H1 (cell line): ENCODE results near the gene CLEC16A. TPM values are rescaled to one million over a fixed set of nuclear protein-coding genes. Genes with fewer than 3 reads are reported as not detected.

ENCODE experiments used
- CTCF ChIA-PET: fragments of 300-600 bp; sonication (Branson Sonifier 250); formaldehyde crosslinking; loops from one replicate; lab custom pipeline; 2021; ENCODE audit not compliant: partially characterized antibody; lab: Charles Lee
- POLR2A ChIA-PET: fragments of 300-600 bp; sonication (Branson Sonifier 250); formaldehyde crosslinking; loops from one replicate; lab custom pipeline; 2021; ENCODE audit warnings: inconsistent platforms; ENCODE audit not compliant: partially characterized antibody; lab: Charles Lee
- DNase-seq, 2 experiments: peaks; one replicate each; pipeline versions ENCODE4 v3.0.0 to v3.0.0-alpha.2; 2010 to 2022; ENCODE audit warnings: low spot score in 2 of 2, low read depth in 1 of 2, mixed read lengths in 1 of 2
- FAIRE-seq: peaks from 2 replicates; lab custom pipeline; 2011; peaks lifted over from hg19 to GRCh38; lab: Jason Lieb, UNC
- H2AFZ ChIP-seq: 2 replicates; pipeline ENCODE4 v1.8.1; 2012; ENCODE audit warnings: low read length, inconsistent platforms
- H2AK5ac ChIP-seq: 2 replicates; pipeline ENCODE4 v1.6.1; 2013; ENCODE audit warnings: low read depth, low read length
- H2BK120ac ChIP-seq: replicated peaks from 2 replicates; pipeline ENCODE3; 2013; ENCODE audit warnings: low read depth, low read length, inconsistent platforms
- H2BK12ac ChIP-seq: 2 replicates; pipeline ENCODE4 v1.6.1; 2013; ENCODE audit warnings: low read depth, low read length
- H2BK15ac ChIP-seq: 2 replicates; pipeline ENCODE4 v1.6.1; 2013; ENCODE audit warnings: low read length
- H2BK20ac ChIP-seq: 2 replicates; pipeline ENCODE4 v1.6.1; 2013; ENCODE audit warnings: low read length
- H2BK5ac ChIP-seq: 2 replicates; pipeline ENCODE4 v1.6.1; 2013; ENCODE audit warnings: low read depth, low read length
- H3K14ac ChIP-seq: 2 replicates; pipeline ENCODE4 v1.6.1; 2013; ENCODE audit warnings: inconsistent platforms; ENCODE audit not compliant: insufficient read length
- H3K18ac ChIP-seq: 2 replicates; pipeline ENCODE4 v1.6.1; 2013; ENCODE audit warnings: low read length; ENCODE audit errors: extremely low read depth
- H3K23ac ChIP-seq: 2 replicates; pipeline ENCODE4 v1.6.1; 2013; ENCODE audit warnings: inconsistent platforms; ENCODE audit not compliant: insufficient read length
- H3K23me2 ChIP-seq: 2 replicates; pipeline ENCODE4 v1.6.1; 2013; ENCODE audit warnings: low read depth, low read length
- H3K27ac ChIP-seq: 2 replicates; pipeline ENCODE4 v1.6.1; 2011; ENCODE audit warnings: low read depth, low read length, inconsistent platforms
- H3K27me3 ChIP-seq, 4 experiments: replicated peaks in 1 of 4; 1 replicate in 1 of 4; 2 replicates in 3 of 4; pipeline versions ENCODE4 v1.6.1 to v1.8.1; 2011 to 2013; ENCODE audit warnings: low read length in 3 of 4, mild to moderate bottlenecking in 3 of 4, inconsistent platforms in 2 of 4, mixed read lengths in 2 of 4, moderate library complexity in 1 of 4; ENCODE audit not compliant: control insufficient read depth in 3 of 4, insufficient read depth in 3 of 4; ENCODE audit errors: extremely low read depth in 1 of 4
- H3K36me3 ChIP-seq, 4 experiments: 2 replicates each; pipeline versions ENCODE4 v1.6.1 to v1.8.1; 2011 to 2013; ENCODE audit warnings: mild to moderate bottlenecking in 4 of 4, low read length in 3 of 4, moderate library complexity in 2 of 4, control low read depth in 1 of 4, inconsistent platforms in 1 of 4; ENCODE audit not compliant: insufficient read depth in 4 of 4, control insufficient read depth in 2 of 4
- H3K4ac ChIP-seq: replicated peaks from 2 replicates; pipeline ENCODE3; 2013; ENCODE audit warnings: low read length, low read depth, mixed read lengths, inconsistent platforms; ENCODE audit not compliant: insufficient read length
- H3K4me1 ChIP-seq, 4 experiments: replicated peaks in 1 of 4; 1 replicate in 1 of 4; 2 replicates in 3 of 4; pipeline versions ENCODE4 v1.6.1 to v1.8.1; 2011 to 2013; ENCODE audit warnings: low read length in 3 of 4, inconsistent platforms in 2 of 4, mixed read lengths in 1 of 4; ENCODE audit not compliant: insufficient read depth in 4 of 4, control insufficient read depth in 3 of 4
- H3K4me2 ChIP-seq, 2 experiments: 2 replicates each; pipeline versions ENCODE4 v1.6.1 to v1.8.1; 2011 to 2013; ENCODE audit warnings: low read depth in 2 of 2, low read length in 2 of 2, control low read depth in 1 of 2, inconsistent platforms in 1 of 2, mild to moderate bottlenecking in 1 of 2; ENCODE audit not compliant: insufficient read depth in 1 of 2
- H3K4me3 ChIP-seq, 4 experiments: fragments of 200-600, 300-600 bp in 1 of 4; sonication (generic), shearing (Covaris generic), sonication (Bioruptor Twin) in 1 of 4; 2 replicates each; pipeline versions ENCODE4 v1.5.1 to v1.8.1; 2011 to 2016; ENCODE audit warnings: low read length in 4 of 4, low read depth in 3 of 4, control low read depth in 2 of 4, inconsistent platforms in 2 of 4, mild to moderate bottlenecking in 2 of 4, mixed read lengths in 1 of 4, moderate library complexity in 1 of 4; ENCODE audit not compliant: insufficient read depth in 2 of 4; ENCODE audit errors: extremely low read depth in 1 of 4
- H3K56ac ChIP-seq: replicated peaks from 2 replicates; pipeline ENCODE3; 2013; ENCODE audit warnings: low read depth, mild to moderate bottlenecking, mixed read lengths, low read length, inconsistent platforms; ENCODE audit not compliant: insufficient read length
- H3K79me1 ChIP-seq: 2 replicates; pipeline ENCODE4 v1.6.1; 2013; ENCODE audit warnings: low read depth, low read length, control low read depth
- H3K79me2 ChIP-seq, 2 experiments: 2 replicates each; pipeline versions ENCODE4 v1.6.1 to v1.8.1; 2012 to 2013; ENCODE audit warnings: low read length in 2 of 2, mild to moderate bottlenecking in 2 of 2, inconsistent platforms in 1 of 2; ENCODE audit not compliant: insufficient read depth in 2 of 2, control insufficient read depth in 1 of 2
- H3K9ac ChIP-seq, 4 experiments: replicated peaks in 1 of 4; 1 replicate in 1 of 4; 2 replicates in 3 of 4; pipeline versions ENCODE4 v1.6.1 to v1.8.1; 2011 to 2013; ENCODE audit warnings: low read depth in 3 of 4, low read length in 3 of 4, control low read depth in 2 of 4, mild to moderate bottlenecking in 2 of 4, moderate library complexity in 2 of 4, inconsistent platforms in 1 of 4; ENCODE audit errors: extremely low read depth in 1 of 4
- H3K9me3 ChIP-seq, 2 experiments: 2 replicates each; pipeline versions ENCODE4 v1.6.1 to v1.8.1; 2012 to 2013; ENCODE audit warnings: mild to moderate bottlenecking in 2 of 2, moderate library complexity in 2 of 2, control low read depth in 1 of 2, inconsistent platforms in 1 of 2, low read depth in 1 of 2, low read length in 1 of 2, mixed read lengths in 1 of 2; ENCODE audit not compliant: insufficient read depth in 2 of 2
- H4K20me1 ChIP-seq, 2 experiments: replicated peaks in 1 of 2; 2 replicates each; pipeline versions ENCODE3 to v1.8.1; 2011 to 2013; ENCODE audit warnings: inconsistent platforms in 2 of 2, low read length in 2 of 2, mild to moderate bottlenecking in 1 of 2; ENCODE audit not compliant: insufficient read depth in 2 of 2, control insufficient read depth in 1 of 2
- H4K5ac ChIP-seq: 2 replicates; pipeline ENCODE4 v1.6.1; 2013; ENCODE audit warnings: low read length, low read depth, mixed read lengths, inconsistent platforms; ENCODE audit not compliant: insufficient read length
- H4K8ac ChIP-seq: 2 replicates; pipeline ENCODE4 v1.8.0; 2013; ENCODE audit warnings: mild to moderate bottlenecking, moderate library complexity, low read length, inconsistent platforms; ENCODE audit not compliant: insufficient read depth; ENCODE audit errors: extremely low read depth
- H4K91ac ChIP-seq: replicated peaks from 2 replicates; pipeline ENCODE3; 2013; ENCODE audit warnings: low read length, mixed read lengths, inconsistent platforms; ENCODE audit not compliant: insufficient read length
- CEBPB ChIP-seq: IDR thresholded peaks from 2 replicates; pipeline ENCODE4 v1.6.1; 2012; ENCODE audit warnings: low read depth, low read length
- HDAC2 ChIP-seq, 2 experiments: fragments of 300-600 bp in 1 of 2; sonication (generic) in 1 of 2; IDR thresholded peaks; 2 replicates each; pipeline ENCODE4 v1.6.1; 2011 to 2012; ENCODE audit warnings: low read depth in 2 of 2, low read length in 2 of 2, mild to moderate bottlenecking in 2 of 2, moderate library complexity in 2 of 2, borderline replicate concordance in 1 of 2, inconsistent platforms in 1 of 2
- WGBS, 2 experiments: shearing (Covaris generic) in 1 of 2; methylation state at CpG; one replicate each; pipeline versions ENCODE4 v1.1.6 to v1.1.7; 2013 to 2015; ENCODE audit warnings: low lambda C conversion rate in 2 of 2, mixed read lengths in 2 of 2, inconsistent platforms in 1 of 2, low coverage in 1 of 2, missing lambda C conversion rate in 1 of 2; ENCODE audit not compliant: insufficient replicate concordance in 2 of 2, insufficient coverage in 1 of 2, insufficient read length in 1 of 2; ENCODE audit errors: extremely low coverage in 1 of 2, missing lambda C conversion rate in 1 of 2; 5-methylcytosine and 5-hydroxymethylcytosine counted together
- polyA plus RNA-seq, 7 experiments: library from polyadenylated mRNA; depleted of rRNA in 3 of 7; stranded (reverse) in 5 of 7; unstranded in 2 of 7; fragments of >200 nt in 5 of 7; fragments of 200-250 nt in 2 of 7; gene quantifications; 1 replicate in 5 of 7; 2 replicates in 1 of 7; 4 replicates in 1 of 7; pipeline versions ENCODE4 v1.2.1 to v1.2.3, GENCODE V29; 2011 to 2013; ENCODE audit warnings: missing spikeins in 2 of 7, mixed read lengths in 2 of 7
- total RNA-seq: library from RNA; stranded (reverse); fragmentation: NEBNext Ultra II Directional; extraction: Animal tissue kit (Norgen Biotek cat#: 25700); gene quantifications from 2 replicates; pipeline ENCODE4 v1.2.1, GENCODE V29; 2021

Gene CLEC16A
- total and polyA plus RNA-seq, 2 of the 8 experiments (the other 6 are each of a cell fraction or from before 2014, with no cell fraction given): 7.6 to 19.3 TPM

GRCh38 chr16:10957771-10958482, 13.6 kb downstream of the CLEC16A start:
- 90% methylated on average over 6 of the region's 6 CpGs; no CpG with 5 or more reads in 1 of the 2 experiments for WGBS, 2 experiments
- H3K4ac ChIP-seq: no peak overlapping the region
- H3K27me3 ChIP-seq: no peaks in the 10 kb centered on the region
- no peak overlapping the region for H3K27ac ChIP-seq
- H3K14ac ChIP-seq: no peak overlapping the region
- no peak for TF ChIP-seq HDAC2 (IDR thresholded peaks at IDR 0.05; ENCODE audit: borderline replicate concordance in 1 of 2, low read depth in 2 of 2, low read length in 2 of 2)
- TF ChIP-seq CEBPB: no peak
- TF ChIP-seq, all 59 proteins: peak for 0
- Histone ChIP-seq H4K5ac (no peak overlapping the region), H2BK12ac (no peak overlapping the region), H2BK20ac (no peak overlapping the region), H3K23me2 (no peaks in the 10 kb centered on the region), H3K9me3 (no peaks in the 10 kb centered on the region), H3K79me1 (peaks cover 4% of the 10 kb centered on the region; the same call in 1 of the 2 replicates), H2AK5ac (no peak overlapping the region), H3K18ac (no peak overlapping the region), H2BK5ac (no peak overlapping the region), H4K20me1 (peaks cover 3 to 7% of the 10 kb centered on the region in 2 experiments), H3K56ac (no peak overlapping the region), H3K9ac (no peak overlapping the region), H2BK15ac (no peak overlapping the region), H4K91ac (no peak overlapping the region), H3K79me2 (peaks cover 0 to 8% of the 10 kb centered on the region in 2 experiments; a peak in 1 of 4 replicates), H4K8ac (no peak overlapping the region), H2AFZ (no peak overlapping the region), H3K23ac (no peak overlapping the region), H3K4me3 (no peak overlapping the region), H2BK120ac (no peak overlapping the region), H3K4me2 (no peak overlapping the region), H3K4me1 (no peaks in the 10 kb centered on the region), H3K36me3 (peaks cover 0 to 6% (median 2%) of the 10 kb centered on the region in 4 experiments; a peak in 1 of 8 replicates)
- ChIA-PET CTCF (interaction anchor here (0.7 to 1.2 kb wide), 3 partner anchors 85 to 208 kb away, joined by 3 read pairs; no protein-coding TSS in a partner anchor), POLR2A (interaction anchor here (0.7 kb wide), 1 partner anchor 605 kb away, joined by 3 read pairs; no protein-coding TSS in a partner anchor)
- FAIRE-seq (no peak), DNase-seq (no peak)
